CD4-positive, CD25-positive, alpha-beta regulatory T cell (primary cell): ENCODE data around the gene FAM81B. TPM values are rescaled to one million over a fixed set of nuclear protein-coding genes. Genes with fewer than 3 reads are reported as not detected.

Source experiments
- ATAC-seq, 2 donors: fragments of 150-1000 bp; cut with Tn5 transposase; one replicate each; pipeline ENCODE4 v1.10.0; 2021; ENCODE audit warnings: low read depth in 2 of 2, moderate number of reproducible peaks in 2 of 2, moderate library complexity in 1 of 2
- DNase-seq, 3 donors: peaks; one replicate each; pipeline versions ENCODE4 v3.0.0 to v3.0.0-alpha.2; 2012 to 2022; ENCODE audit warnings: mixed read lengths in 1 of 3
- H3K27ac ChIP-seq: one replicate; pipeline ENCODE4 v1.7.0; 2013; ENCODE audit warnings: mild to moderate bottlenecking, low read length; ENCODE audit not compliant: insufficient read depth, poor library complexity, severe bottlenecking
- H3K27me3 ChIP-seq: one replicate; pipeline ENCODE4 v1.7.0; 2013; ENCODE audit warnings: low read length; ENCODE audit not compliant: control insufficient read depth, insufficient read depth
- H3K36me3 ChIP-seq: one replicate; pipeline ENCODE4 v1.7.0; 2013; ENCODE audit warnings: mild to moderate bottlenecking, low read length, moderate library complexity; ENCODE audit not compliant: control insufficient read depth, insufficient read depth
- H3K4me1 ChIP-seq: 2 replicates; pipeline ENCODE4 v1.7.0; 2013; ENCODE audit warnings: mild to moderate bottlenecking, low read length; ENCODE audit not compliant: insufficient read depth, control insufficient read depth, poor library complexity, severe bottlenecking
- H3K4me3 ChIP-seq: one replicate; pipeline ENCODE4 v1.7.0; 2013; ENCODE audit warnings: low read depth, mild to moderate bottlenecking, low read length, moderate library complexity
- H3K9me3 ChIP-seq, 2 experiments: 1 replicate in 1 of 2; 2 replicates in 1 of 2; pipeline ENCODE4 v1.7.0; 2013; ENCODE audit warnings: low read length in 2 of 2, mild to moderate bottlenecking in 1 of 2, moderate library complexity in 1 of 2; ENCODE audit not compliant: control insufficient read depth in 2 of 2
- H3K27ac Mint-ChIP-seq, 3 donors: one replicate each; pipeline ENCODE4 v1.8.0; 2020 to 2022; ENCODE audit warnings: mild to moderate bottlenecking in 3 of 3, mixed read lengths in 3 of 3, moderate library complexity in 2 of 3
- H3K27me3 Mint-ChIP-seq: one replicate; pipeline ENCODE4 v1.8.0; 2022; ENCODE audit warnings: mild to moderate bottlenecking, mixed read lengths
- H3K36me3 Mint-ChIP-seq: one replicate; pipeline ENCODE4 v1.8.0; 2020; ENCODE audit warnings: mixed read lengths
- H3K4me1 Mint-ChIP-seq, 4 donors: one replicate each; pipeline ENCODE4 v1.8.0; 2020 to 2022; ENCODE audit warnings: mixed read lengths in 4 of 4, mild to moderate bottlenecking in 1 of 4
- H3K4me3 Mint-ChIP-seq, 4 donors: one replicate each; pipeline ENCODE4 v1.8.0; 2020 to 2022; ENCODE audit warnings: mild to moderate bottlenecking in 4 of 4, mixed read lengths in 4 of 4, moderate library complexity in 3 of 4
- H3K9me3 Mint-ChIP-seq, 7 donors: one replicate each; pipeline ENCODE4 v1.8.0; 2020 to 2022; ENCODE audit warnings: mixed read lengths in 7 of 7, mild to moderate bottlenecking in 3 of 7, moderate library complexity in 2 of 7
- polyA plus RNA-seq, 4 donors: library from polyadenylated mRNA; unstranded; fragments of 300-500 nt; fragmentation: Illumina TruSeq; gene quantifications; one replicate each; pipeline ENCODE4 v1.2.3, GENCODE V29; 2021
- total RNA-seq: library from RNA; stranded (reverse); gene quantifications from one replicate; pipeline ENCODE4 v1.2.3, GENCODE V29; 2022

FAM81B gene
- total and polyA plus RNA-seq, 5 donors from 2014 or later = 0.94 TPM; not detected in 4

DNA sequence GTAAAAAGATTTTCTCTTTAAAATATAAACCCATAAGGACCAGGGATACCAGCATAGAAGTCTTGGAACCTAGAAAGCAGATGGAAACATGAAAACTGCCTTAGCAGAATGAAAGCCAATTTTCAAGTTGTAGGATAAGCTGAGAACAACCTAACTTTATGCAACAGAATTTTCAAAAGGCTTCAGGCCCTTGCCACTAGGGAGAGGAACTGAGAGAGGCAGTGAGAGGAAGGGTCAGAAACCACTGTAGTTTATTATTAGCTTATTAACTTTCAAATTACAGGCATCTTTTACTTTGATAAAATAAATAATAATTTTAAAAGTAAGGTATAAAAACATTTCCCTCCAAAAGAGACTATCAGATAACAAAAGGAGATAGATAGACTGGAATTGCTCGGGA is 33.4 kb downstream of the FAM81B start:
- Mint-ChIP-seq H3K27ac (no peak overlapping the region), H3K4me1 (no peaks in the 10 kb centered on the region), H3K9me3 (peaks cover 0 to 4% (median 2%) of the 10 kb centered on the region in 7 donors), H3K4me3 (no peak overlapping the region), H3K27me3 (peaks cover 4% of the 10 kb centered on the region), H3K36me3 (no peaks in the 10 kb centered on the region)
- Histone ChIP-seq H3K36me3 (no peaks in the 10 kb centered on the region), H3K4me3 (no peak overlapping the region), H3K4me1 (no peaks in the 10 kb centered on the region), H3K27ac (no peak overlapping the region), H3K9me3 (no peaks in the 10 kb centered on the region), H3K27me3 (no peaks in the 10 kb centered on the region)
- DNase-seq = no peak
- ATAC-seq = no peak

DNA sequence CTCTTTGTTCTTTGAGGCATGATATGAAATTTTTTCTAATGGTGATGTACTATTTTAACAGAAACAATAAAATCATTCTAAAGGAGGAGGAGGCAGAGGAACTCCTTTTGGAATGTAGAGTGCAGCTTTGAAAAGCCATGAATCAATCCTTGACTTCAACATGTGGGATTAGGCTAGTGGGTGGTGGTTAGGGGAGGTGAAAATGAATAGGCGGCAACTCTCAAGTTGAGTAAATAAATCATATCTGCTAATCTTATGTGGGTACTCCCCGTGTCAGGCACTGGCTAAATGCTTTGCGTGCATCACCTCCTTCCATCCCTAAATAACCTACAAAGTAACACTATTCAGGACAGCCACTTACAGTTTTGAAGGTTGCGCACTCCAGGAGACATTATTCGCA is 35.1 kb downstream of the FAM81B start:
- Histone ChIP-seq H3K4me3 (no peak overlapping the region), H3K36me3 (no peaks in the 10 kb centered on the region), H3K27me3 (no peaks in the 10 kb centered on the region), H3K27ac (no peak overlapping the region), H3K9me3 (no peaks in the 10 kb centered on the region), H3K4me1 (no peaks in the 10 kb centered on the region)
- Mint-ChIP-seq H3K4me1 (no peaks in the 10 kb centered on the region), H3K4me3 (no peak overlapping the region), H3K27me3 (no peaks in the 10 kb centered on the region), H3K27ac (no peak overlapping the region), H3K9me3 (peaks cover 0 to 4% (median 0%) of the 10 kb centered on the region in 7 donors), H3K36me3 (no peaks in the 10 kb centered on the region)
- ATAC-seq (no peak), DNase-seq (no peak)

DNA sequence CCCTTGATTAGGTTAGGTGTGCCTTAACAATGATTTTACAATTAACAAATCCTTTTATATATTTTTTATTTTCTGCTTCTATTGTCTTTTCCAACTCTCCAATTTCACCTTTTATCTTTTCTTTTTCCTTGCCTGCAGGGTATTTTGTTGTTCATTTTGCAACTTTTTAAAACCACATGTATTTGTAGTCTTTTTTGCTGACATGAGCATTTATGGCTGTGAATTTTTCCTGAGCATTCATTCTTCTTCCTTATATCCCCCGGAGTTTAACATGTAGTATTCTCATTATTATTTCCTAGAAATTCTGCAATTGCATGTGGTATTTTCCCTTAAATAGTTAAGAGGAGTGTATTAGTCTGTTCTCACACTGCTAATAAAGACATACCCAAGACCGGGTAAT is 41.6 kb downstream of the FAM81B start:
- Mint-ChIP-seq H3K27ac (no peak overlapping the region), H3K4me1 (no peaks in the 10 kb centered on the region), H3K9me3 (peaks cover 0 to 6% (median 3%) of the 10 kb centered on the region in 7 donors), H3K4me3 (no peak overlapping the region), H3K27me3 (peaks cover 10% of the 10 kb centered on the region), H3K36me3 (no peaks in the 10 kb centered on the region)
- H3K27me3 ChIP-seq = no peaks in the 10 kb centered on the region
- no peak for ATAC-seq
- no peaks in the 10 kb centered on the region for H3K4me1 ChIP-seq
- H3K27ac ChIP-seq = no peak overlapping the region
- H3K4me3 ChIP-seq = no peak overlapping the region
- H3K9me3 ChIP-seq = no peaks in the 10 kb centered on the region
- no peak for DNase-seq
- H3K36me3 ChIP-seq = no peaks in the 10 kb centered on the region

GRCh38 chr5:95439801-95440493 is 48.8 kb downstream of the FAM81B start:
- H3K4me1 Mint-ChIP-seq = peaks cover 0 to 5% (median 0%) of the 10 kb centered on the region in 4 donors
- DNase-seq = no peak
- H3K27ac Mint-ChIP-seq = no peak overlapping the region
- no peak for ATAC-seq
- no peaks in the 10 kb centered on the region for H3K9me3 ChIP-seq
- no peak overlapping the region for H3K4me3 Mint-ChIP-seq
- H3K4me3 ChIP-seq = no peak overlapping the region
- no peak overlapping the region for H3K27ac ChIP-seq
- H3K36me3 ChIP-seq = no peaks in the 10 kb centered on the region
- no peaks in the 10 kb centered on the region for H3K4me1 ChIP-seq
- H3K9me3 Mint-ChIP-seq = peaks cover 0 to 3% (median 0%) of the 10 kb centered on the region in 7 donors
- peaks cover 28% of the 10 kb centered on the region for H3K27me3 Mint-ChIP-seq
- H3K36me3 Mint-ChIP-seq = no peaks in the 10 kb centered on the region
- peaks cover 6% of the 10 kb centered on the region for H3K27me3 ChIP-seq

GRCh38 chr5:95440825-95441224 is 49.7 kb downstream of the FAM81B start:
- Histone ChIP-seq H3K27ac (no peak overlapping the region), H3K4me1 (no peaks in the 10 kb centered on the region), H3K36me3 (no peaks in the 10 kb centered on the region), H3K9me3 (no peaks in the 10 kb centered on the region), H3K27me3 (peaks cover 6% of the 10 kb centered on the region), H3K4me3 (no peak overlapping the region)
- Mint-ChIP-seq H3K4me3 (no peak overlapping the region), H3K9me3 (peaks cover 0 to 3% (median 0%) of the 10 kb centered on the region in 7 donors), H3K4me1 (peaks cover 0 to 5% (median 0%) of the 10 kb centered on the region in 4 donors), H3K27me3 (peaks cover 35% of the 10 kb centered on the region), H3K36me3 (no peaks in the 10 kb centered on the region), H3K27ac (no peak overlapping the region)
- no peak for DNase-seq
- no peak for ATAC-seq

DNA sequence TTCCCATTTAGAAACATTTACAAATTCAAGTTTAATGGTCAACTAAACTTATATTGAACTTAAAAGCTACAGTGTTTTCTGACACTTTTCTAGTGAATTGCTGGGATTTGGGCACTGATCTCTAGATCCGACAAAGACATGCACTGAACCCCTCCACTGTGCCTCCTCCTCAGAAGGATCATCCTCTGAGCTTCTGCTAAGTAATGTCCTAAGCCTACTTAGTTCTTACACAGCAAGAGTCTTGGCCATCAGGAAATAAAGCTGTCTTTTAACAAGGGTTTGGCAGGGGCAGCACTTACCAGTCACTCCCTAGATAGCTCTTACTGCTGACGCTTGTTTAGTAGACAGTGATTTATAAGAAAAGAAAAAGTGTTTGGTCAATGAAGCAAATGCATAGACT is 50.5 kb downstream of the FAM81B start:
- Histone ChIP-seq H3K4me3 (no peak overlapping the region), H3K9me3 (no peaks in the 10 kb centered on the region), H3K27me3 (peaks cover 6% of the 10 kb centered on the region), H3K27ac (no peak overlapping the region), H3K4me1 (no peaks in the 10 kb centered on the region), H3K36me3 (no peaks in the 10 kb centered on the region)
- Mint-ChIP-seq H3K9me3 (peaks cover 0 to 3% (median 0%) of the 10 kb centered on the region in 7 donors), H3K27ac (no peak overlapping the region), H3K4me3 (no peak overlapping the region), H3K36me3 (no peaks in the 10 kb centered on the region), H3K27me3 (peaks cover 35% of the 10 kb centered on the region), H3K4me1 (peaks cover 0 to 5% (median 0%) of the 10 kb centered on the region in 4 donors)
- ATAC-seq = no peak
- DNase-seq = no peak

DNA sequence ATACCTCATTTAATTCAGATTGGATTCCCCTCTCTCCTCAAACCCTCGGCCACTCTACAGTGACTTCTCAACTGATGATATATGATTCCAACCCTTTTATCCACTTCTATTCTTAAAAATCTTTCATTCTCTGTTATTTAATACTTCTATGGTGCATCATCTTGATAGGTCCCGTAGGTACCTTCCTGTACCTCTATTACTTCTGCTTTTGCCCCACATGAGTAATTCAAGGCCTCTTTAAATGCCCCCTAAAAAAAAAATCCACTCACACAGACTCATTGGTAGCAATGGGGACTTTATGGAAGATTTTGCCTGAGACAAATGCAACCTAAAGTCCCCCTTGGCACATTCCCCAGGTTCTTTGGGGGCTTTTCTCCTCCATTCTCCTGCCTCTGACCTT is 54.3 kb downstream of the FAM81B start:
- H3K36me3 Mint-ChIP-seq = no peaks in the 10 kb centered on the region
- peaks cover 0 to 5% (median 0%) of the 10 kb centered on the region in 4 donors for H3K4me1 Mint-ChIP-seq
- ATAC-seq (no peak), DNase-seq (no peak)
- H3K9me3 Mint-ChIP-seq = peaks cover 0 to 1% (median 0%) of the 10 kb centered on the region in 7 donors
- no peak overlapping the region for H3K4me3 Mint-ChIP-seq
- no peak overlapping the region for H3K4me3 ChIP-seq
- no peaks in the 10 kb centered on the region for H3K27me3 ChIP-seq
- H3K9me3 ChIP-seq = no peaks in the 10 kb centered on the region
- H3K36me3 ChIP-seq = no peaks in the 10 kb centered on the region
- H3K4me1 ChIP-seq = no peaks in the 10 kb centered on the region
- no peak overlapping the region for H3K27ac Mint-ChIP-seq
- H3K27me3 Mint-ChIP-seq = peaks cover 25% of the 10 kb centered on the region
- H3K27ac ChIP-seq = no peak overlapping the region

GRCh38 chr5:95445995-95446394 is 54.8 kb downstream of the FAM81B start:
- Mint-ChIP-seq H3K36me3 (no peaks in the 10 kb centered on the region), H3K27me3 (peaks cover 25% of the 10 kb centered on the region), H3K4me1 (peaks cover 0 to 5% (median 0%) of the 10 kb centered on the region in 4 donors), H3K9me3 (peaks cover 0 to 1% (median 0%) of the 10 kb centered on the region in 7 donors), H3K4me3 (no peak overlapping the region), H3K27ac (no peak overlapping the region)
- Histone ChIP-seq H3K4me1 (no peaks in the 10 kb centered on the region), H3K4me3 (no peak overlapping the region), H3K27ac (no peak overlapping the region), H3K36me3 (no peaks in the 10 kb centered on the region), H3K27me3 (no peaks in the 10 kb centered on the region), H3K9me3 (no peaks in the 10 kb centered on the region)
- DNase-seq = no peak
- no peak for ATAC-seq
